GM12874 (cell line): ENCODE measurements around the gene CHAF1B.

Experiments used
- TF ChIP-seq, protein P1 (sequence below): IDR thresholded peaks from 2 replicates; pipeline ENCODE4 v1.5.1; 2011; ENCODE audit warnings: low read depth, mild to moderate bottlenecking, control low read depth, low read length, moderate library complexity; ENCODE audit not compliant: insufficient read depth

The CHAF1B gene

DNA sequence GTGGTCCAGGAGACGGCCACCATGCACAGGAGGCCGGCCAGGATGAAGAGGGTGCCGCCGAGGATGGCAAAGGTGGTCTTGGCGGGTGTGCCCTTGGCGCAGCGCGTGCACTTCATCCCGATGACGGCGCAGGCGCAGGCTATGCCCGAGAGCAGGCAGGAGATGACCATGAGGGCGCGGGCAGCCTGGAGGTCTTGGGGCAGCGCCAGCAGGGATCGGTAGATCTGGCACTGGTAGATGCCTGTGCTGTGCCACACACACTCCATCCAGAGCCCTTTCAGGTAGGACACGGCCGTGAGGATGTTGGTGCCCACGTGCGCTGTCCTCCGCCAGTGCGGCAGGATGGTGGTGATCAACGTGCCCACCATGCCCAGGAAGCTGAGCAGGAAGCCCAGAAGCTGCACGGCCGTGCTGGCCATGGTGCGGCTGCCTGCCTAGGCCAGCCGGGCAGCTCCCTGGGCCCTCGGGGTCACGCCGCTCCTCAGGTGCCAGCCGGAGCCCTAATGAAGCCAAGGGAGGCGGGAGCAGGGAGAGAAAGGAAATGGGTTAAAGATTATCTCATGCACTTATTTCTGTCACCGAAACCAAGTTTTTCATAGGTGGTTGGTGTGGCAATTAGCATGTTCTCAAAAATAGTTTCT is 76.2 kb downstream of the CHAF1B start:
- TF ChIP-seq, protein P1, sequence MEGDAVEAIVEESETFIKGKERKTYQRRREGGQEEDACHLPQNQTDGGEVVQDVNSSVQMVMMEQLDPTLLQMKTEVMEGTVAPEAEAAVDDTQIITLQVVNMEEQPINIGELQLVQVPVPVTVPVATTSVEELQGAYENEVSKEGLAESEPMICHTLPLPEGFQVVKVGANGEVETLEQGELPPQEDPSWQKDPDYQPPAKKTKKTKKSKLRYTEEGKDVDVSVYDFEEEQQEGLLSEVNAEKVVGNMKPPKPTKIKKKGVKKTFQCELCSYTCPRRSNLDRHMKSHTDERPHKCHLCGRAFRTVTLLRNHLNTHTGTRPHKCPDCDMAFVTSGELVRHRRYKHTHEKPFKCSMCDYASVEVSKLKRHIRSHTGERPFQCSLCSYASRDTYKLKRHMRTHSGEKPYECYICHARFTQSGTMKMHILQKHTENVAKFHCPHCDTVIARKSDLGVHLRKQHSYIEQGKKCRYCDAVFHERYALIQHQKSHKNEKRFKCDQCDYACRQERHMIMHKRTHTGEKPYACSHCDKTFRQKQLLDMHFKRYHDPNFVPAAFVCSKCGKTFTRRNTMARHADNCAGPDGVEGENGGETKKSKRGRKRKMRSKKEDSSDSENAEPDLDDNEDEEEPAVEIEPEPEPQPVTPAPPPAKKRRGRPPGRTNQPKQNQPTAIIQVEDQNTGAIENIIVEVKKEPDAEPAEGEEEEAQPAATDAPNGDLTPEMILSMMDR = no peak

DNA sequence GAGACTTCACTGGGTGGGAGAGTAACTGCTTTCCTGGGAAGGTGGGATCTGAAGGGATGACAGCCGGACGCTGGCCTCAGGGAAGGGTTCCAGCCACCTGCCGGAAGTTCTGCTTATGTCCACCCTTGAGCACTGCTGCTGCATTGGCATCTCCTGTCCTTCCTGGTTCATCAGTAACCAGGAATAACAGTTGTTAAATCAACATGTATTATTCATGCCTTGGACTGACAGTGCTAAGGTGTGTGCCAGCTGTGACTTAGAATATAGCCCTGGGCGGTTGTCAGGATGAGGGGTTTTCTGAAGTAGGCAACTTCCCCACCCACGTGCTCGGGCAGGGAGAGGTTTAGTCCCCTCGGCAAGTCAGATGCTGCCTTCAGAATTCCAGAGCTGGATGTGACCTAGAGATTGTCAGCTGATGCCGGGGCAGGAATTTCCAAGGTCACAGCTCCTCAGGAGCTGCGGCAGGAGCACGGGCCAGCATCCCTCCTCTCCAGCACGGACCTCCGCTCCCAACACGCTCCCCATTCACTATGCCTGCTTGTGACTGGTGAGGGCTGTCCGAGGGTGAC is 76.8 kb downstream of the CHAF1B start:
- TF ChIP-seq, protein P1 = no peak

DNA sequence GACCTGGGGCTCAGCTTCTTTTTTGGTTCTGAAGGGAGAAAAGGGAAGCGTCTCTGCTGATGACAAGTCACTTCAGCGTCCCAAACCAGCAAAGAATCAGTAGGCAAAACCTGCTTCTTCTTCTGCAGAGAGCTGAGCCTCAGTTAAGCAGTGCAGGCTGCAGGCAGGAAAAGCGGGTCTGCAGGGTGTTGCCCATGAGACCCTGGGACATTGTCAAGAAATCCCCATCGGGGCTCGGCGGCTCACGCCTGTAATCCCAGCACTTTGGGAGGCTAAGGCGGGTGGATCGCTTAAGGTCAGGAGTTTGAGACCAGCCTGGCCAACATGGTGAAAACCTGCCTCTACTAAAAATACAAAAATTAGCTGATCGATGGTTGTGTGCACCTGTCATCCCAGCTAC is 78.0 kb downstream of the CHAF1B start:
- TF ChIP-seq, protein P1 = no peak

DNA sequence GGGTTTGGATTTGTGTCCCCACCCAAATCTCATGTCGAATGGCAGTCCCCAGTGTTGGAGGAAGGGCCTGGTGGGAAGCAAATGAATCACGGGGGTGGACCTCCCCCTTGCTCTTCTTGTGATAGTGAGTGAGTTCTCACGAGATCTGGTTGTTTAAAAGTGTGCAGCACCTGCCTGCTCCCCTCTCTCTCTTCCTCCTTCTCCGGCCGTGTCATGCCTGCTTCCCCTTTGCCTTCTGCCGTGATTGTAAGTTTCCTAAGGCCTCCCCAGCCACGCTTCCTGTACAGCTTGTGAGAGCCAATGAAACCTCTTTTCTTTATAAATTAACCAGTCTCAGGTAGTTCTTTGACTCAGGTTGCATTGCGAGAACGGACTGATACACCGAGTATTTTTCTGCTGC is 78.8 kb downstream of the CHAF1B start:
- TF ChIP-seq, protein P1 = no peak

DNA sequence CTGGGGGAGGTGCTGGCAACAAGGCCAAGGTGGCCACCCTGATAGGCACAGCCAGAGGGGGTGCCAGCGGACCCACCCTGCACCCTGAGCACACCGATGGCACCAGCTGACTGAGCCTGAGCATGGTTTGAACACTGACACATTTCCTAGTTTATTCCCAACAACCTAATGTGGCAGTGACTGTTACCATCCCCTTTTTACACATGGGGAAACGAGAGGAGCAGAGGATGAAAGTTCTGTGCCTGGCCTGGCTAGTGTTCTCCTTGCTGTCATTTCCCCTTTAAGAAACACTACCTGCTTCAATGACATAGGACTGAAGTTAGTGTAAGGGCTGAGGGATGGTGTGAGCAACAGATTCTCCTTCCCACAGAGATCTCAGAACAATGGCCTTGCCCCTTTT is 79.4 kb downstream of the CHAF1B start:
- TF ChIP-seq, protein P1 = no peak

DNA sequence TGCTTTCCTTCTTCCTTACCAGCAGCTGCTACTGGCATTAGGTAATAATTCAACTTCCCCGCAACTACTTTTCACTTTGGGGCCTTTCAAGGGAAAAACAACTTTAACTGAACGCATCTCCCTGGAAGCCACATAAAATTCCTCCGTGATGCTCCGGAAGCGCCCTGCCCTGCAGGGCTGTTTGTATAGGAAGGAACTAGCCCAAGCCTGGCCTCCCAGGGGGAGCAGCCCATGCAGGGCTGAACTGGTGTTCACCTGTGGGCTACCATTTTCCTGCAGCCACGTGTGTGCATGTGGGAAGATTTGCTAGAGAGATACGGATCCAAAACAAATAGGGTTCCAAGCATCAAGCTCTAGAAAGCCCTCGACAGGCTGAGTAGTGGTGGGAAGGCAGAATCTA is 80.3 kb downstream of the CHAF1B start:
- TF ChIP-seq, protein P1 = no peak

DNA sequence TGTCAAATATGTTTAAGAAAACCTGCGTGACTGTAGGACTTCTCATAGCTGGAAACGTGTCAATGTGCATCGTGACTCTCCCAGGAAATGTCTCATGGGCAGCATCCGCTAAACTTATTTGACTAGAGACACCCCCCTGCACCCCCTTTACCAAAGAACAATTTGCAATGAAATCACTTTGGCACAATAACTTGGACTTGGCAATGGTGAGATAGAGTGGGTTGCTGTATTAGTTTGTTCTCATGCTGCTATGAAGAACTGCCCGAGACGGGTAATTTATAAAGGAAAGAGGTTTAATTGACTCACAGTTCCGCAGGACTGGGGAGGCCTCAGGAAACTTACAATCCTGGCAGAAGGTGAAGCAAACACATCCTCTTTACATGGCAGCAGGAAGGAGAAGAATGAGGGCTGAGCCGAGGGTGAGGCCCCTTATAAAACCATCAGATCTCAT is 80.9 kb downstream of the CHAF1B start:
- TF ChIP-seq, protein P1 = no peak
